Panc1 (cell line): Measurements from ENCODE around the gene USP17L18. TPM values are rescaled to one million over a fixed set of nuclear protein-coding genes. Genes with fewer than 3 reads are reported as not detected.
"Not testable (repeated sequence)": the region's sequence is repeated elsewhere in the genome, so short reads cannot be mapped to it uniquely, and the experiment has no call there.

Source experiments
- ATAC-seq: fragments of 200-7000 bp; cut with Tn5 transposase; 2 replicates; pipeline ENCODE4 v1.9.1; 2020; ENCODE audit warnings: mild to moderate bottlenecking, moderate library complexity
- BruUV-seq: library from RNA; stranded (reverse); fragments of 400-500 nt; replicated peaks from 2 replicates; lab custom pipeline; 2021; lab: Mats Ljungman, UMichigan
- CTCF ChIA-PET: fragments of 300-600 bp; sonication (Branson Sonifier 250); formaldehyde crosslinking; loops from one replicate; lab custom pipeline; 2022; ENCODE audit warnings: antibody characterized with exemption; lab: Charles Lee
- POLR2A ChIA-PET: fragments of 300-600 bp; sonication (Branson Sonifier 250); formaldehyde crosslinking; loops from one replicate; lab custom pipeline; 2022; ENCODE audit warnings: antibody characterized with exemption; lab: Charles Lee
- DNase-seq: peaks from one replicate; pipeline ENCODE4 v3.0.0-alpha.2; 2010; ENCODE audit warnings: low read depth, low spot score
- H3K27ac ChIP-seq: 2 replicates; pipeline ENCODE4 v1.5.1; 2011; ENCODE audit warnings: mild to moderate bottlenecking, low read length, inconsistent platforms
- H3K27me3 ChIP-seq: fragments of 200-500 bp; sonication (Bioruptor generic); 2 replicates; pipeline ENCODE4 v1.6.0; 2014; ENCODE audit warnings: low read length, inconsistent platforms; ENCODE audit not compliant: control insufficient read depth, insufficient read depth
- H3K36me3 ChIP-seq: fragments of 200-500 bp; sonication (Bioruptor generic); 2 replicates; pipeline ENCODE4 v1.5.1; 2014; ENCODE audit warnings: inconsistent platforms, mild to moderate bottlenecking, low read length, moderate library complexity; ENCODE audit not compliant: control insufficient read depth, insufficient read depth
- H3K4me1 ChIP-seq: 2 replicates; pipeline ENCODE4 v1.5.1; 2011; ENCODE audit warnings: inconsistent platforms, mild to moderate bottlenecking, low read length, moderate library complexity; ENCODE audit not compliant: control insufficient read depth, insufficient read depth
- H3K4me3 ChIP-seq, 2 experiments: 2 replicates each; pipeline ENCODE4 v1.5.1; 2011 to 2012; ENCODE audit warnings: low read depth in 2 of 2, low read length in 2 of 2, mild to moderate bottlenecking in 2 of 2, inconsistent platforms in 1 of 2, moderate library complexity in 1 of 2
- H3K9me3 ChIP-seq: fragments of 200-500 bp; sonication (Bioruptor generic); 2 replicates; pipeline ENCODE4 v1.5.1; 2014; ENCODE audit warnings: low read depth, mild to moderate bottlenecking, inconsistent platforms, low read length, moderate library complexity; ENCODE audit not compliant: control insufficient read depth, insufficient read depth
- in situ Hi-C: cut with HindIII; loops from 2 replicates; pipeline ENCODE4 v1.10.0; 2016; ENCODE audit warnings: low sequenced_read_pairs, low pct_unique_long_range_greater_than_20kb
- intact Hi-C: fragments of 100-400 bp; cut with micrococcal nuclease; formaldehyde crosslinking; loops from one replicate; pipeline ENCODE4 v1.10.0; 2022; ENCODE audit not compliant: unreplicated experiment
- total RNA-seq: library from RNA; stranded (reverse); gene quantifications from one replicate; pipeline ENCODE4 v1.2.1, GENCODE V29; 2021; ENCODE audit not compliant: unreplicated experiment

Gene USP17L18
- total RNA-seq, 1 experiment from 2014 or later = not detected

DNA sequence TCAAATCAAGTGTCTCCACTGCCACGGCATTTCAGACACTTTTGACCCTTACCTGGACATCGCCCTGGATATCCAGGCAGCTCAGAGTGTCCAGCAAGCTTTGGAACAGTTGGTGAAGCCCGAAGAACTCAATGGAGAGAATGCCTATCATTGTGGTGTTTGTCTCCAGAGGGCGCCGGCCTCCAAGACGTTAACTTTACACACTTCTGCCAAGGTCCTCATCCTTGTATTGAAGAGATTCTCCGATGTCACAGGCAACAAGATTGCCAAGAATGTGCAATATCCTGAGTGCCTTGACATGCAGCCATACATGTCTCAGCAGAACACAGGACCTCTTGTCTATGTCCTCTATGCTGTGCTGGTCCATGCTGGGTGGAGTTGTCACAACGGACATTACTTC, 18.2 kb upstream of the USP17L18 start:
- POLR2A ChIA-PET, BruUV-seq, intact Hi-C loops, H3K36me3 ChIP-seq, H3K9me3 ChIP-seq, H3K27ac ChIP-seq, CTCF ChIA-PET, H3K27me3 ChIP-seq, in situ Hi-C loops, DNase-seq, H3K4me1 ChIP-seq, ATAC-seq, H3K4me3 ChIP-seq: not testable (repeated sequence)

DNA sequence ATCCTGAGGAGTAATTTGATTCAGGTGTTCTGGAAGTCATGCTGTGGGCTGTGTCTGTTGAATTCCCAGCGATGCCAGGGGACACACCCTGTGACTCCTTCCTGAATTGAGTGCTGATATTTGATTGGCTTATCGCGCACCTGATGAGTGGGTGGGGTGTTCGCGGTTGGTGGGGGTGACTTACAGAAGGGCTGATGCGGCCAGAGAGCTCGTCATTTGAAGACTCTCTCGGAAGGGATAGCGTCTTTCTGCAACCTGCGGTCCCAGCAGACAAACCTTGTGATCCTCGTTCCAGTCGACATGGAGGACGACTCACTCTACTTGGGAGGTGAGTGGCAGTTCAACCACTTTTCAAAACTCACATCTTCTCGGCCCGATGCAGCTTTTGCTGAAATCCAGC, 14.3 kb upstream of the USP17L18 start, which contains the start of gene USP17L15:
Gene USP17L15 (plus strand): TSS at position 301 of the 400 bp plus-strand sequence. CDS start 0 bp downstream, at position 301.
- intact Hi-C loops, H3K9me3 ChIP-seq, ATAC-seq, POLR2A ChIA-PET, H3K36me3 ChIP-seq, DNase-seq, CTCF ChIA-PET, BruUV-seq, in situ Hi-C loops, H3K27me3 ChIP-seq, H3K4me1 ChIP-seq, H3K4me3 ChIP-seq, H3K27ac ChIP-seq: not testable (repeated sequence)

DNA sequence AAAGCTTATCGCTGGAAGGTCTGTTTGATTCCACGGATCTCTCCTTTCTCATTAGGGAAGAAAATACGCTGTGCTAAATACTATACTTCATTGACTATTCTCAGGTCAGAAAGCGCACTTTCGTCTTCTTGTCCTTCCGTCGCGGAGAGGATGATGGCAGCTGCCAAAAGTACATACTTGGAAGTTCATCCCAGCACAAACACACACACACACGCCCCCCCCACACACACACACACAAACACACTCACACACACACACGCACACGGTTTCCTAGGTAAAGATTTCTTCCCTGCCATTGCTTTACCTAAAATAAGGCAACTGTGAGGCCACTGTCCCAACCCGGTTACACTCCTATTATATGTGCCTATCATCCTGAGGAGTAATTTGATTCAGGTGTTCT, 10.0 kb upstream of the USP17L18 start:
- POLR2A ChIA-PET, H3K27ac ChIP-seq, DNase-seq, H3K4me3 ChIP-seq, H3K27me3 ChIP-seq, intact Hi-C loops, ATAC-seq, CTCF ChIA-PET, H3K36me3 ChIP-seq, in situ Hi-C loops, H3K9me3 ChIP-seq, H3K4me1 ChIP-seq, BruUV-seq: not testable (repeated sequence)

DNA sequence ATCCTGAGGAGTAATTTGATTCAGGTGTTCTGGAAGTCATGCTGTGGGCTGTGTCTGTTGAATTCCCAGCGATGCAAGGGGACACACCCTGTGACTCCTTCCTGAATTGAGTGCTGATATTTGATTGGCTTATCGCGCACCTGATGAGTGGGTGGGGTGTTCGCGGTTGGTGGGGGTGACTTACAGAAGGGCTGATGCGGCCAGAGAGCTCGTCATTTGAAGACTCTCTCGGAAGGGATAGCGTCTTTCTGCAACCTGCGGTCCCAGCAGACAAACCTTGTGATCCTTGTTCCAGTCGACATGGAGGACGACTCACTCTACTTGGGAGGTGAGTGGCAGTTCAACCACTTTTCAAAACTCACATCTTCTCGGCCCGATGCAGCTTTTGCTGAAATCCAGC, 4.9 kb upstream of the USP17L18 start, which contains the start of gene USP17L17:
Gene USP17L17 (plus strand): TSS at position 301 of the 400 bp plus-strand sequence. CDS start 0 bp downstream, at position 301.
- ATAC-seq, POLR2A ChIA-PET, CTCF ChIA-PET, H3K9me3 ChIP-seq, H3K4me1 ChIP-seq, BruUV-seq, H3K27ac ChIP-seq, H3K36me3 ChIP-seq, intact Hi-C loops, DNase-seq, in situ Hi-C loops, H3K27me3 ChIP-seq, H3K4me3 ChIP-seq: not testable (repeated sequence)

DNA sequence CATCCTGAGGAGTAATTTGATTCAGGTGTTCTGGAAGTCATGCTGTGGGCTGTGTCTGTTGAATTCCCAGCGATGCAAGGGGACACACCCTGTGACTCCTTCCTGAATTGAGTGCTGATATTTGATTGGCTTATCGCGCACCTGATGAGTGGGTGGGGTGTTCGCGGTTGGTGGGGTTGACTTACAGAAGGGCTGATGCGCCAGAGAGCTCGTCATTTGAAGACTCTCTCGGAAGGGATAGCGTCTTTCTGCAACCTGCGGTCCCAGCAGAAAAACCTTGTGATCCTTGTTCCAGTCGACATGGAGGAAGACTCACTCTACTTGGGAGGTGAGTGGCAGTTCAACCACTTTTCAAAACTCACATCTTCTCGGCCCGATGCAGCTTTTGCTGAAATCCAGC, 4.6 kb downstream of the USP17L18 start, which contains the start of gene USP17L19:
Gene USP17L19 (plus strand): TSS at position 301 of the 400 bp plus-strand sequence. CDS start 0 bp downstream, at position 301.
- H3K27me3 ChIP-seq = not testable (repeated sequence)

DNA sequence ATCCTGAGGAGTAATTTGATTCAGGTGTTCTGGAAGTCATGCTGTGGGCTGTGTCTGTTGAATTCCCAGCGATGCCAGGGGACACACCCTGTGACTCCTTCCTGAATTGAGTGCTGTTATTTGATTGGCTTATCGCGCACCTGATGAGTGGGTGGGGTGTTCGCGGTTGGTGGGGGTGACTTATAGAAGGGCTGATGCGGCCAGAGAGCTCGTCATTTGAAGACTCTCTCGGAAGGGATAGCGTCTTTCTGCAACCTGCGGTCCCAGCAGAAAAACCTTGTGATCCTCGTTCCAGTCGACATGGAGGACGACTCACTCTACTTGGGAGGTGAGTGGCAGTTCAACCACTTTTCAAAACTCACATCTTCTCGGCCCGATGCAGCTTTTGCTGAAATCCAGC, 9.4 kb downstream of the USP17L18 start, which contains the start of gene USP17L20:
Gene USP17L20 (plus strand): TSS at position 301 of the 400 bp plus-strand sequence. CDS start 0 bp downstream, at position 301.
- BruUV-seq, CTCF ChIA-PET, ATAC-seq, H3K27ac ChIP-seq, H3K9me3 ChIP-seq, H3K36me3 ChIP-seq, in situ Hi-C loops, H3K27me3 ChIP-seq, POLR2A ChIA-PET, H3K4me1 ChIP-seq, DNase-seq, intact Hi-C loops, H3K4me3 ChIP-seq: not testable (repeated sequence)

More for the DNA sequence above, 4.6 kb downstream of the USP17L18 start, which contains the start of gene USP17L19:
- H3K4me1 ChIP-seq, intact Hi-C loops, in situ Hi-C loops, CTCF ChIA-PET, BruUV-seq, H3K27ac ChIP-seq, H3K36me3 ChIP-seq, H3K4me3 ChIP-seq, ATAC-seq, POLR2A ChIA-PET, H3K9me3 ChIP-seq, DNase-seq: not testable (repeated sequence)

DNA sequence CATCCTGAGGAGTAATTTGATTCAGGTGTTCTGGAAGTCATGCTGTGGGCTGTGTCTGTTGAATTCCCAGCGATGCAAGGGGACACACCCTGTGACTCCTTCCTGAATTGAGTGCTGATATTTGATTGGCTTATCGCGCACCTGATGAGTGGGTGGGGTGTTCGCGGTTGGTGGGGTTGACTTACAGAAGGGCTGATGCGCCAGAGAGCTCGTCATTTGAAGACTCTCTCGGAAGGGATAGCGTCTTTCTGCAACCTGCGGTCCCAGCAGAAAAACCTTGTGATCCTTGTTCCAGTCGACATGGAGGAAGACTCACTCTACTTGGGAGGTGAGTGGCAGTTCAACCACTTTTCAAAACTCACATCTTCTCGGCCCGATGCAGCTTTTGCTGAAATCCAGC, 14.1 kb downstream of the USP17L18 start, which contains the start of gene USP17L21:
Gene USP17L21 (plus strand): TSS at position 301 of the 400 bp plus-strand sequence. CDS start 0 bp downstream, at position 301.
- CTCF ChIA-PET, POLR2A ChIA-PET, H3K36me3 ChIP-seq, H3K27ac ChIP-seq, H3K4me1 ChIP-seq, H3K27me3 ChIP-seq, BruUV-seq, DNase-seq, in situ Hi-C loops, H3K4me3 ChIP-seq, ATAC-seq, H3K9me3 ChIP-seq, intact Hi-C loops: not testable (repeated sequence)
